ENCODE data around the gene ALOX12B.

DNA sequence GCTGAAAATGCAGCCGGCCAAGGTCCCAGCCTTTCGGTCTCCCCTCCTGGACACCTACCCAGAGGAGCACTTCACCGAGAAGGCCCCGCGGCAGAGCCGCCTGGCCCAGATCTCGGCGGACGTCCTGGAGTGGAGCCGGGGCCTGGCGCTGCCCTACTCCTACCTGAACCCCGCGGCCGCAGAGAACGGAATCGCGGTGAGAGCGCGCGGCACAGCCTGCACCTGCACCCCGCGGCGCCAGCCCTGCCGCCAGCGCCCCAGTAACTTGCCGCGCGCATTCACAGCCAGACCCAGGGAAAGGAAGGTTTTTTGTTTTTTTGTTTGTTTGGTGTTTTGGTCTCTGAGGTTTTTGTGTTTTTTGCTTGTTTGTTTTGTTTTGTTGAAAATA is 15.2 kb downstream of the ALOX12B start:
- TF ChIP-seq, protein P1, sequence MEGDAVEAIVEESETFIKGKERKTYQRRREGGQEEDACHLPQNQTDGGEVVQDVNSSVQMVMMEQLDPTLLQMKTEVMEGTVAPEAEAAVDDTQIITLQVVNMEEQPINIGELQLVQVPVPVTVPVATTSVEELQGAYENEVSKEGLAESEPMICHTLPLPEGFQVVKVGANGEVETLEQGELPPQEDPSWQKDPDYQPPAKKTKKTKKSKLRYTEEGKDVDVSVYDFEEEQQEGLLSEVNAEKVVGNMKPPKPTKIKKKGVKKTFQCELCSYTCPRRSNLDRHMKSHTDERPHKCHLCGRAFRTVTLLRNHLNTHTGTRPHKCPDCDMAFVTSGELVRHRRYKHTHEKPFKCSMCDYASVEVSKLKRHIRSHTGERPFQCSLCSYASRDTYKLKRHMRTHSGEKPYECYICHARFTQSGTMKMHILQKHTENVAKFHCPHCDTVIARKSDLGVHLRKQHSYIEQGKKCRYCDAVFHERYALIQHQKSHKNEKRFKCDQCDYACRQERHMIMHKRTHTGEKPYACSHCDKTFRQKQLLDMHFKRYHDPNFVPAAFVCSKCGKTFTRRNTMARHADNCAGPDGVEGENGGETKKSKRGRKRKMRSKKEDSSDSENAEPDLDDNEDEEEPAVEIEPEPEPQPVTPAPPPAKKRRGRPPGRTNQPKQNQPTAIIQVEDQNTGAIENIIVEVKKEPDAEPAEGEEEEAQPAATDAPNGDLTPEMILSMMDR (IDR thresholded peaks at IDR 0.05): no peak
- no peak for TF ChIP-seq POLR2A (IDR thresholded peaks at IDR 0.05)
- TF ChIP-seq POLR2AphosphoS5 (IDR thresholded peaks at IDR 0.05): no peak

Measured in stomach (tissue), 4 donors.